HEK293 (cell line): ENCODE results near the gene CPTP.

ENCODE experiments used
- CTCF ChIA-PET: fragments of 350-600 bp; formaldehyde crosslinking; extraction: SDS; loops from one replicate; lab custom pipeline; 2021; ENCODE audit warnings: antibody characterized with exemption; lab: Yijun Ruan, JAX
- POLR2A ChIA-PET: fragments of 300-600 bp; formaldehyde crosslinking; extraction: SDS; loops from one replicate; lab custom pipeline; 2020; ENCODE audit warnings: antibody characterized with exemption, inconsistent platforms; lab: Yijun Ruan, JAX
- H3K27ac ChIP-seq: fragments of 200-500 bp; sonication (Bioruptor generic); 2 replicates; pipeline ENCODE4 v1.5.1; 2014; ENCODE audit warnings: low read depth, low read length, control low read depth, inconsistent platforms; ENCODE audit errors: extremely low read depth
- H3K36me3 ChIP-seq, 2 experiments: fragments of 200-500 bp in 1 of 2; sonication (Bioruptor generic) in 1 of 2; 1 replicate in 1 of 2; 2 replicates in 1 of 2; pipeline ENCODE4 v1.5.1; 2014 to 2017; ENCODE audit warnings: inconsistent platforms in 2 of 2, low read length in 2 of 2; ENCODE audit not compliant: control insufficient read depth in 2 of 2, insufficient read depth in 1 of 2
- H3K4me1 ChIP-seq: fragments of 200-500 bp; sonication (Bioruptor generic); 2 replicates; pipeline ENCODE4 v1.5.1; 2014; ENCODE audit warnings: mild to moderate bottlenecking, low read length, inconsistent platforms; ENCODE audit not compliant: control insufficient read depth, insufficient read depth
- H3K4me3 ChIP-seq: 2 replicates; pipeline ENCODE4 v1.5.1; 2011; ENCODE audit warnings: low read depth, mild to moderate bottlenecking, control low read depth, low read length, moderate library complexity
- H3K9me3 ChIP-seq: fragments of 200-500 bp; sonication (Bioruptor generic); 2 replicates; pipeline ENCODE4 v1.5.1; 2014; ENCODE audit warnings: low read depth, low read length, inconsistent platforms; ENCODE audit not compliant: control insufficient read depth, insufficient read depth
- EGR2 ChIP-seq: fragments of 450-650 bp; formaldehyde crosslinking; IDR thresholded peaks from 2 replicates; pipeline ENCODE4 v1.5.1; 2016; ENCODE audit warnings: low read depth, missing biosample characterization, missing genetic modification characterization
- GLIS1 ChIP-seq: fragments of 450-650 bp; formaldehyde crosslinking; IDR thresholded peaks from 2 replicates; pipeline ENCODE4 v1.5.1; 2016; ENCODE audit warnings: missing biosample characterization, missing genetic modification characterization
- GLIS2 ChIP-seq: fragments of 450-650 bp; formaldehyde crosslinking; IDR thresholded peaks from 2 replicates; pipeline ENCODE4 v1.5.1; 2016; ENCODE audit warnings: missing biosample characterization, missing genetic modification characterization
- HIC1 ChIP-seq: fragments of 450-650 bp; formaldehyde crosslinking; IDR thresholded peaks from 2 replicates; pipeline ENCODE4 v1.5.1; 2016; ENCODE audit warnings: missing biosample characterization, missing genetic modification characterization
- MZF1 ChIP-seq: fragments of 450-650 bp; formaldehyde crosslinking; IDR thresholded peaks from 2 replicates; pipeline ENCODE4 v1.5.1; 2017; ENCODE audit warnings: missing biosample characterization, missing genetic modification characterization, borderline replicate concordance
- PATZ1 ChIP-seq: fragments of 450-650 bp; formaldehyde crosslinking; IDR thresholded peaks from 2 replicates; pipeline ENCODE4 v1.5.1; 2016; ENCODE audit warnings: missing biosample characterization, missing genetic modification characterization
- PBX3 ChIP-seq: sonication (generic); formaldehyde crosslinking; IDR thresholded peaks from 2 replicates; pipeline ENCODE4 v1.8.1; 2022; ENCODE audit warnings: mild to moderate bottlenecking, moderate library complexity, missing genetic modification reagents
- ZBTB20 ChIP-seq: fragments of 450-650 bp; formaldehyde crosslinking; IDR thresholded peaks from 2 replicates; pipeline ENCODE4 v1.5.1; 2016; ENCODE audit warnings: missing biosample characterization, missing genetic modification characterization
- ZBTB26 ChIP-seq: fragments of 450-650 bp; formaldehyde crosslinking; optimal IDR thresholded peaks from 2 replicates; pipeline ENCODE3; 2016; ENCODE audit warnings: missing biosample characterization, mild to moderate bottlenecking, missing genetic modification characterization
- ZFHX2 ChIP-seq: fragments of 450-650 bp; formaldehyde crosslinking; conservative IDR thresholded peaks from 2 replicates; pipeline ENCODE4 v1.5.1; 2016; ENCODE audit warnings: missing biosample characterization, missing genetic modification characterization
- ZIC2 ChIP-seq: fragments of 450-650 bp; formaldehyde crosslinking; IDR thresholded peaks from 2 replicates; pipeline ENCODE4 v1.5.1; 2016; ENCODE audit warnings: missing biosample characterization, missing genetic modification characterization
- ZNF16 ChIP-seq: fragments of 450-650 bp; formaldehyde crosslinking; IDR thresholded peaks from 2 replicates; pipeline ENCODE4 v1.5.1; 2016; ENCODE audit warnings: low read depth, missing biosample characterization, missing genetic modification characterization
- ZNF202 ChIP-seq: fragments of 450-650 bp; formaldehyde crosslinking; IDR thresholded peaks from 2 replicates; pipeline ENCODE4 v1.5.1; 2016; ENCODE audit warnings: missing biosample characterization, missing genetic modification characterization, borderline replicate concordance
- ZNF335 ChIP-seq: fragments of 450-650 bp; formaldehyde crosslinking; conservative IDR thresholded peaks from 2 replicates; pipeline ENCODE4 v1.5.1; 2016; ENCODE audit warnings: missing biosample characterization, missing genetic modification characterization
- ZNF341 ChIP-seq: fragments of 450-650 bp; formaldehyde crosslinking; IDR thresholded peaks from 2 replicates; pipeline ENCODE4; 2016; ENCODE audit warnings: low read depth, missing biosample characterization, missing genetic modification characterization
- ZNF561 ChIP-seq: fragments of 450-650 bp; IDR thresholded peaks from 2 replicates; pipeline ENCODE4 v1.5.1; 2018; ENCODE audit warnings: missing biosample characterization, missing genetic modification characterization, borderline replicate concordance

The CPTP gene

GRCh38 chr1:1329304-1330210 lies 5.0 kb downstream of the CPTP start:
- H3K4me1 ChIP-seq, result peaks cover 4% of the 10 kb centered on the region; the same call in 1 of the 2 replicates
- no peak overlapping the region for H3K27ac ChIP-seq
- ChIA-PET POLR2A (interaction anchor here (1.3 kb wide), 1 partner anchor 20 kb away, joined by 3 read pairs; no protein-coding TSS in a partner anchor), CTCF (no interaction called here)
- no peaks in the 10 kb centered on the region for H3K9me3 ChIP-seq
- H3K36me3 ChIP-seq, result peaks cover 0 to 29% of the 10 kb centered on the region in 2 experiments; a peak in 1 of 3 replicates
- no peak overlapping the region for H3K4me3 ChIP-seq
- TF ChIP-seq MZF1 (tag by site-specific recombination) (no peak), ZBTB20 (tag by site-specific recombination) (0 out of 2 replicates have a peak, but pooled peaks have one; percentile 11), HIC1 (tag by site-specific recombination) (peak; percentile 73), PBX3 (CRISPR knock-in tag) (0 out of 2 replicates have a peak, but pooled peaks have one; percentile 22)

GRCh38 chr1:1330366-1331067 lies 5.9 kb downstream of the CPTP start:
- H3K27ac ChIP-seq, result no peak overlapping the region
- H3K4me3 ChIP-seq, result no peak overlapping the region
- no peaks in the 10 kb centered on the region for H3K9me3 ChIP-seq
- POLR2A ChIA-PET, result interaction anchor here (1.3 kb wide), 1 partner anchor 21 kb away, joined by 3 read pairs; no protein-coding TSS in a partner anchor
- CTCF ChIA-PET, result no interaction called here
- TF ChIP-seq ZNF561, result no peak
- no peak for TF ChIP-seq ZNF16 (tag by site-specific recombination)
- peak; percentile 61 for TF ChIP-seq GLIS2 (tag by site-specific recombination)
- TF ChIP-seq ZNF202 (tag by site-specific recombination), result no peak
- peak; percentile 59 for TF ChIP-seq EGR2
- peak; percentile 48 for TF ChIP-seq ZFHX2 (tag by site-specific recombination)
- peak; percentile 86 for TF ChIP-seq GLIS1
- TF ChIP-seq ZNF341 (tag by site-specific recombination), result peak; percentile 41
- peaks cover 0 to 39% of the 10 kb centered on the region in 2 experiments; a peak in 1 of 3 replicates for H3K36me3 ChIP-seq
- peaks cover under 1% of the 10 kb centered on the region; the same call in 1 of the 2 replicates for H3K4me1 ChIP-seq

GRCh38 chr1:1331068-1331965 lies 6.7 kb downstream of the CPTP start, which contains the start of gene TAS1R3:
TAS1R3 (plus strand) TSS chr1:1331280; CDS start chr1:1331346, 66 bp downstream.
- H3K4me1 ChIP-seq, result no peaks in the 10 kb centered on the region
- ChIA-PET CTCF (no interaction called here), POLR2A (interaction anchor here (1.3 kb wide), 1 partner anchor 22 kb away, joined by 3 read pairs; no protein-coding TSS in a partner anchor)
- no peaks in the 10 kb centered on the region for H3K9me3 ChIP-seq
- peaks cover 0 to 46% of the 10 kb centered on the region in 2 experiments; a peak in 1 of 3 replicates for H3K36me3 ChIP-seq
- H3K4me3 ChIP-seq, result no peak within 1 kb of the TSS
- no peak within 1 kb of the TSS for H3K27ac ChIP-seq
- no peak for TF ChIP-seq ZBTB26
- TF ChIP-seq PATZ1, result 0 out of 2 replicates have a peak, but pooled peaks have one; percentile 15
- no peak for TF ChIP-seq GLIS1
- peak; percentile 93 for TF ChIP-seq ZIC2 (tag by site-specific recombination)
- TF ChIP-seq ZNF335 (tag by site-specific recombination), result peak; percentile 67
